Measurements from ENCODE around the gene IL4R. TPM values are rescaled to one million over a fixed set of nuclear protein-coding genes. Genes with fewer than 3 reads are reported as not detected.

Gene IL4R
- total and polyA plus RNA-seq, 10 of the 15 experiments (the other 5 are each of a cell fraction or from before 2014, with no cell fraction given) = 2.6 to 70.4 (median 36.6) TPM

- POLR2A ChIA-PET = interaction anchor here (1.3 to 9.6 kb wide), 2 partner anchors 12 to 23 kb away, joined by 3 to 208 read pairs; partner anchors contain the start of gene IL21R
Observed at GRCh38 chr16:27379919-27380318, 66.1 kb downstream of the IL4R start.

More at GRCh38 chr16:27379919-27380318, 66.1 kb downstream of the IL4R start:
- ATAC-seq (no peak), DNase-seq (ENCODE audit: low read depth, low spot score) (no peak), FAIRE-seq (no peak)
- H3K9me3 ChIP-seq (replicated peaks; ENCODE audit: control insufficient read depth, insufficient read depth, low read length) = peaks cover 16% of the 10 kb centered on the region
- peaks cover 48% of the 10 kb centered on the region for H3K4me1 ChIP-seq (ENCODE audit: control insufficient read depth, insufficient read depth, low read length)
- no peak overlapping the region for H3K27ac ChIP-seq (ENCODE audit: control insufficient read depth, insufficient read depth)
- H3K4me3 ChIP-seq = no peak overlapping the region
- no peaks in the 10 kb centered on the region for H3K27me3 ChIP-seq (replicated peaks in 1 of 2; ENCODE audit: control insufficient read depth in 2 of 2, insufficient read depth in 2 of 2, low read length in 1 of 2)
- TF ChIP-seq JUNB (IDR thresholded peaks at IDR 0.05) = no peak
- TF ChIP-seq, protein P1, sequence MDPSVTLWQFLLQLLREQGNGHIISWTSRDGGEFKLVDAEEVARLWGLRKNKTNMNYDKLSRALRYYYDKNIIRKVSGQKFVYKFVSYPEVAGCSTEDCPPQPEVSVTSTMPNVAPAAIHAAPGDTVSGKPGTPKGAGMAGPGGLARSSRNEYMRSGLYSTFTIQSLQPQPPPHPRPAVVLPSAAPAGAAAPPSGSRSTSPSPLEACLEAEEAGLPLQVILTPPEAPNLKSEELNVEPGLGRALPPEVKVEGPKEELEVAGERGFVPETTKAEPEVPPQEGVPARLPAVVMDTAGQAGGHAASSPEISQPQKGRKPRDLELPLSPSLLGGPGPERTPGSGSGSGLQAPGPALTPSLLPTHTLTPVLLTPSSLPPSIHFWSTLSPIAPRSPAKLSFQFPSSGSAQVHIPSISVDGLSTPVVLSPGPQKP (IDR thresholded peaks at IDR 0.05; ENCODE audit: low read depth, low read length) = no peak
- TF ChIP-seq, protein P2, sequence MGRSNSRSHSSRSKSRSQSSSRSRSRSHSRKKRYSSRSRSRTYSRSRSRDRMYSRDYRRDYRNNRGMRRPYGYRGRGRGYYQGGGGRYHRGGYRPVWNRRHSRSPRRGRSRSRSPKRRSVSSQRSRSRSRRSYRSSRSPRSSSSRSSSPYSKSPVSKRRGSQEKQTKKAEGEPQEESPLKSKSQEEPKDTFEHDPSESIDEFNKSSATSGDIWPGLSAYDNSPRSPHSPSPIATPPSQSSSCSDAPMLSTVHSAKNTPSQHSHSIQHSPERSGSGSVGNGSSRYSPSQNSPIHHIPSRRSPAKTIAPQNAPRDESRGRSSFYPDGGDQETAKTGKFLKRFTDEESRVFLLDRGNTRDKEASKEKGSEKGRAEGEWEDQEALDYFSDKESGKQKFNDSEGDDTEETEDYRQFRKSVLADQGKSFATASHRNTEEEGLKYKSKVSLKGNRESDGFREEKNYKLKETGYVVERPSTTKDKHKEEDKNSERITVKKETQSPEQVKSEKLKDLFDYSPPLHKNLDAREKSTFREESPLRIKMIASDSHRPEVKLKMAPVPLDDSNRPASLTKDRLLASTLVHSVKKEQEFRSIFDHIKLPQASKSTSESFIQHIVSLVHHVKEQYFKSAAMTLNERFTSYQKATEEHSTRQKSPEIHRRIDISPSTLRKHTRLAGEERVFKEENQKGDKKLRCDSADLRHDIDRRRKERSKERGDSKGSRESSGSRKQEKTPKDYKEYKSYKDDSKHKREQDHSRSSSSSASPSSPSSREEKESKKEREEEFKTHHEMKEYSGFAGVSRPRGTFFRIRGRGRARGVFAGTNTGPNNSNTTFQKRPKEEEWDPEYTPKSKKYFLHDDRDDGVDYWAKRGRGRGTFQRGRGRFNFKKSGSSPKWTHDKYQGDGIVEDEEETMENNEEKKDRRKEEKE (IDR thresholded peaks at IDR 0.05) = no peak
- TF ChIP-seq TARDBP (IDR thresholded peaks at IDR 0.05; ENCODE audit: borderline replicate concordance) = no peak
- no peak for TF ChIP-seq SIX5 (IDR thresholded peaks at IDR 0.05; ENCODE audit: low read depth, low read length, severe bottlenecking)
- TF ChIP-seq IRF4 (IDR thresholded peaks at IDR 0.05; ENCODE audit: low read depth, low read length) = no peak
- TF ChIP-seq EGR1 (IDR thresholded peaks at IDR 0.05; ENCODE audit: borderline replicate concordance in 1 of 2, low read depth in 2 of 2, low read length in 2 of 2) = no peak
- no peak for TF ChIP-seq BMI1 (IDR thresholded peaks at IDR 0.05; ENCODE audit: borderline replicate concordance)
- TF ChIP-seq MYC (IDR thresholded peaks at IDR 0.05; ENCODE audit: insufficient read depth, insufficient read length, insufficient replicate concordance, low read length, severe bottlenecking) = no peak
- TF ChIP-seq, protein P3, sequence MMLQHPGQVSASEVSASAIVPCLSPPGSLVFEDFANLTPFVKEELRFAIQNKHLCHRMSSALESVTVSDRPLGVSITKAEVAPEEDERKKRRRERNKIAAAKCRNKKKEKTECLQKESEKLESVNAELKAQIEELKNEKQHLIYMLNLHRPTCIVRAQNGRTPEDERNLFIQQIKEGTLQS (IDR thresholded peaks at IDR 0.05; ENCODE audit: borderline replicate concordance, extremely low read depth, low read depth, low read length) = no peak
- no peak for TF ChIP-seq TAF1 (IDR thresholded peaks at IDR 0.05; ENCODE audit: borderline replicate concordance, low read depth, low read length)
- TF ChIP-seq BRCA1 (IDR thresholded peaks at IDR 0.05; ENCODE audit: low read depth, low read length) = no peak
- no peak for TF ChIP-seq BHLHE40 (IDR thresholded peaks at IDR 0.05; ENCODE audit: borderline replicate concordance in 1 of 2, low read depth in 2 of 2, low read length in 1 of 2)
- H3K9ac ChIP-seq (ENCODE audit: control insufficient read depth, insufficient read depth, low read length) = no peak overlapping the region
- WGBS (ENCODE audit: insufficient coverage, insufficient replicate concordance, low lambda C conversion rate, missing lambda C conversion rate) = over 99% methylated on average over 9 of the region's 9 CpGs
- RAD21 ChIA-PET (ENCODE audit: unreplicated experiment) = no interaction called here
- H4K20me1 ChIP-seq (ENCODE audit: control insufficient read depth, insufficient read depth) = no peaks in the 10 kb centered on the region
- SMC1A ChIA-PET (ENCODE audit: uncharacterized antibody, unreplicated experiment) = interaction anchor here (1.2 to 9.6 kb wide), 2 partner anchors 8 to 23 kb away, joined by 5 to 220 read pairs; partner anchors contain the start of gene IL21R
- CTCF ChIA-PET = no interaction called here
- in situ Hi-C loops (cut with MboI) (no loop called here), intact Hi-C loops (cut with micrococcal nuclease; ENCODE audit: unreplicated experiment) (no loop called here)
- BruUV-seq (replicated peaks) = no TSS peak
- no peaks in the 10 kb centered on the region for H3K79me2 ChIP-seq (ENCODE audit: control insufficient read depth, insufficient read depth, low read length)
- no peak overlapping the region for H2AFZ ChIP-seq (ENCODE audit: control insufficient read depth, low read depth, low read length)
- no peaks in the 10 kb centered on the region for H3K36me3 ChIP-seq (ENCODE audit: control insufficient read depth in 2 of 2, insufficient read depth in 2 of 2, low read length in 1 of 2)
- H3K4me2 ChIP-seq (ENCODE audit: control insufficient read depth, insufficient read depth) = no peak overlapping the region
